Measurements from ENCODE around the gene HEATR5A. TPM values are rescaled to one million over a fixed set of nuclear protein-coding genes. Genes with fewer than 3 reads are reported as not detected.

The HEATR5A gene
- total and polyA plus RNA-seq, 10 of the 15 experiments (the other 5 are each of a cell fraction or from before 2014, with no cell fraction given) = 5.1 to 37.1 (median 13.8) TPM

- ChIA-PET RAD21 (ENCODE audit: unreplicated experiment) (interaction anchor here (0.7 kb wide), 1 partner anchor 80 kb away, joined by 3 read pairs; no protein-coding TSS in a partner anchor), CTCF (interaction anchor here (0.6 to 0.9 kb wide), 2 partner anchors 11 to 14 kb away, joined by 4 to 6 read pairs; partner anchors contain the start of gene DTD2), POLR2A (interaction anchor here (0.7 to 0.9 kb wide), 2 partner anchors 25 to 213 kb away, joined by 3 read pairs; partner anchors contain the start of gene HEATR5A), SMC1A (ENCODE audit: uncharacterized antibody, unreplicated experiment) (no interaction called here)
- 95% methylated on average over 1 of the region's 1 CpG for WGBS (ENCODE audit: insufficient coverage, insufficient replicate concordance, low lambda C conversion rate, missing lambda C conversion rate)
- Histone ChIP-seq H3K4me1 (ENCODE audit: control insufficient read depth, insufficient read depth, low read length) (no peaks in the 10 kb centered on the region), H3K4me3 (no peak overlapping the region), H3K79me2 (ENCODE audit: control insufficient read depth, insufficient read depth, low read length) (no peaks in the 10 kb centered on the region), H3K27ac (ENCODE audit: control insufficient read depth, insufficient read depth) (no peak overlapping the region), H3K27me3 (replicated peaks in 1 of 2; ENCODE audit: control insufficient read depth in 2 of 2, insufficient read depth in 2 of 2, low read length in 1 of 2) (no peaks in the 10 kb centered on the region), H3K9ac (ENCODE audit: control insufficient read depth, insufficient read depth, low read length) (no peak overlapping the region), H4K20me1 (ENCODE audit: control insufficient read depth, insufficient read depth) (no peaks in the 10 kb centered on the region), H3K36me3 (ENCODE audit: control insufficient read depth in 2 of 2, insufficient read depth in 2 of 2, low read length in 1 of 2) (no peaks in the 10 kb centered on the region), H3K4me2 (ENCODE audit: control insufficient read depth, insufficient read depth) (no peak overlapping the region), H2AFZ (ENCODE audit: control insufficient read depth, low read depth, low read length) (no peak overlapping the region), H3K9me3 (replicated peaks; ENCODE audit: control insufficient read depth, insufficient read depth, low read length) (no peaks in the 10 kb centered on the region)
- in situ Hi-C loops (cut with MboI) (no loop called here), intact Hi-C loops (cut with micrococcal nuclease; ENCODE audit: unreplicated experiment) (no loop called here)
- TF ChIP-seq MLLT1 (IDR thresholded peaks at IDR 0.05) (no peak), IKZF1 (conservative IDR thresholded peaks at IDR 0.05) (no peak), NRF1 (conservative IDR thresholded peaks at IDR 0.05; ENCODE audit: low read depth, low read length) (no peak), POLR2AphosphoS2 (IDR thresholded peaks at IDR 0.05; ENCODE audit: low read depth, low read length) (no peak), ELK1 (IDR thresholded peaks at IDR 0.05; ENCODE audit: low read depth, low read length) (no peak), PRDM15 (CRISPR knock-in tag; IDR thresholded peaks at IDR 0.05) (no peak)
- no peak for FAIRE-seq
- DNase-seq (ENCODE audit: low read depth, low spot score) = no peak
- no TSS peak for BruUV-seq (replicated peaks)
- no peak for ATAC-seq
Measured at GRCh38 chr14:31445703-31446102, 25.4 kb upstream of the HEATR5A start.
